ENCODE results near the gene MYH4.

MYH4 gene

DNA sequence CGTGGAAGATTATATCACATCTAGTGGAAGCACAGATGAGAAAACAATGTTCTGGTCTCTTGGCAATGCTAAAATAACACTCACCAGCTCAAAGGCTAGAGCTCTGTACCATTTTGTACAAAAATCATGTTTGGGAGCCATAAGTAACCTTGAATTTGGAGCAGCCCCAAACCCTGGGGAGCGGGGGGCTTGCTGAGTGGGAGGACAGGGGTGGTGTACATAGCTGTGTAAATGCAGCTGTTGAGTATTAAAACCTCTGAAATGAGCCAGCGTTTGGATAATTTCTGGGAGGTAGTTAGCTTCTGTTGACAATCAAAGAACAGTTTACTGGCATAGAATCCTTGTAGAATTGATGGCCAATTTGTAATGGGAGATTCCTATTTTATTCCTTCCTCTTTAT lies 51.9 kb downstream of the MYH4 start:
- Histone ChIP-seq H3K27ac (ENCODE audit: low read depth, low read length) (no peak overlapping the region), H3K4me1 (ENCODE audit: control insufficient read depth, insufficient read depth, low read length) (no peaks in the 10 kb centered on the region), H3K9ac (ENCODE audit: low read length) (no peak overlapping the region), H3K27me3 (ENCODE audit: control insufficient read depth, insufficient read depth, low read length) (no peaks in the 10 kb centered on the region), H3K4me3 (ENCODE audit: low read length) (no peak overlapping the region), H3K36me3 (ENCODE audit: control insufficient read depth, insufficient read depth, low read length) (no peaks in the 10 kb centered on the region)

DNA sequence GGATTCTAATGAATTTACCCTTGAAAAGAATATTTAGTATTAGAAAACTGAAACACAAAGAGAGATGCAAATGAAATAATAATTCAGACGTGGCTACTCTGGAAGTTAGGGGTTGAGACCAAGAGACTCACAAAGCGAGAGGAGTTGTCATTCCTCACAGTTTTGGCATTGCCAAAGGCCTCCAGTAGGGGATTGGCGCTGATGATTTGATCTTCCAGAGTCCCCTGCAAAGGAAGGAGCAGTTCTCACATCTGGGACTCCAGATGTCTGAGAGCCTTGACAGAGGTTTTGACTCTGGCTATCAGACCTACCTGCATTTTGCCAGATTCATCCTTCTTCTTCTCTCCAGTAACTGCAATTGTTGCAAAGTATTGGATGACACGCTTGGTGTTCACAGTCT lies 54.2 kb downstream of the MYH4 start:
- no peaks in the 10 kb centered on the region for H3K27me3 ChIP-seq (ENCODE audit: control insufficient read depth, insufficient read depth, low read length)
- H3K4me3 ChIP-seq (ENCODE audit: low read length), result no peak overlapping the region
- H3K36me3 ChIP-seq (ENCODE audit: control insufficient read depth, insufficient read depth, low read length), result no peaks in the 10 kb centered on the region
- no peak overlapping the region for H3K27ac ChIP-seq (ENCODE audit: low read depth, low read length)
- H3K9ac ChIP-seq (ENCODE audit: low read length), result no peak overlapping the region
- H3K4me1 ChIP-seq (ENCODE audit: control insufficient read depth, insufficient read depth, low read length), result no peaks in the 10 kb centered on the region

DNA sequence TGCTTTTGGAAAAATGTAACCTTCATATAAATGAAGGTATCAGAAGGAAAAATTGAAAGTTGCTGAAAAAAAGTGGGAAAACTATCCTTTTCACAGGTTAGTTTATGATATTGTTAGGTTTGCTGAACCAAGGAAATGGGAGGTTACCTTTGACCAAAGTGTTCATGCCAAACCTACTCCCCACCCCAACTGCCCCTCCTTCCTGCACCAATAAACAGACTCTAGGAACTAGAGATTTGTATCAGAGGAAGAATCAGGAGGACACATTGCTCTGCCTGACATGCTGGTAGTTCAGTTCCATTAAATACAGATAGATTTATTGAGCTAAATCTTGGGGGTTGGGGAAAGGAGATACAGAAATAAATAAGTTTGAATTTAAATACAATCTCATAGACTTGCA lies 65.8 kb downstream of the MYH4 start:
- Histone ChIP-seq H3K4me3 (ENCODE audit: low read length) (no peak overlapping the region), H3K27ac (ENCODE audit: low read depth, low read length) (no peak overlapping the region), H3K9ac (ENCODE audit: low read length) (no peak overlapping the region), H3K4me1 (ENCODE audit: control insufficient read depth, insufficient read depth, low read length) (no peaks in the 10 kb centered on the region), H3K27me3 (ENCODE audit: control insufficient read depth, insufficient read depth, low read length) (no peaks in the 10 kb centered on the region), H3K36me3 (ENCODE audit: control insufficient read depth, insufficient read depth, low read length) (no peaks in the 10 kb centered on the region)

DNA sequence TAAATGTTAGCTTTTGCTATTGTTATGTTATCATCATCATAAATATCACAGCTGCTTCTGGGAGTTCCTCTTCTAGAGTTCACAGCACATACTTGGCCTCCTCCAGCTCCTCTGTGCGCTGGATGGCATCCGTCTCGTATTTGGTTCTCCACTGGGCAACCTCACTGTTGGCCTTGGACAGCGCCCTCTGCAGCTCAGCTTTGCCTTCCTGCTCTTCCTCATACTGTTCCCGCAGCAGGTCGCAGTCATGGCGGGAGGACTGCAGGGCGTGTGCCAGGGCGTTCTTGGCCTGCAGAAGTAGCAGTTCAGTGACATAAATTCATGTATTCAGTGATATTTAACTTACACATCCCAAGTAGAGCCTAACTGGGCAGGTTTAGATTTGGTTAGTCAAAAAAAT lies 71.0 kb downstream of the MYH4 start:
- Histone ChIP-seq H3K4me1 (ENCODE audit: control insufficient read depth, insufficient read depth, low read length) (no peaks in the 10 kb centered on the region), H3K4me3 (ENCODE audit: low read length) (no peak overlapping the region), H3K9ac (ENCODE audit: low read length) (no peak overlapping the region), H3K27me3 (ENCODE audit: control insufficient read depth, insufficient read depth, low read length) (no peaks in the 10 kb centered on the region), H3K36me3 (ENCODE audit: control insufficient read depth, insufficient read depth, low read length) (no peaks in the 10 kb centered on the region), H3K27ac (ENCODE audit: low read depth, low read length) (no peak overlapping the region)

DNA sequence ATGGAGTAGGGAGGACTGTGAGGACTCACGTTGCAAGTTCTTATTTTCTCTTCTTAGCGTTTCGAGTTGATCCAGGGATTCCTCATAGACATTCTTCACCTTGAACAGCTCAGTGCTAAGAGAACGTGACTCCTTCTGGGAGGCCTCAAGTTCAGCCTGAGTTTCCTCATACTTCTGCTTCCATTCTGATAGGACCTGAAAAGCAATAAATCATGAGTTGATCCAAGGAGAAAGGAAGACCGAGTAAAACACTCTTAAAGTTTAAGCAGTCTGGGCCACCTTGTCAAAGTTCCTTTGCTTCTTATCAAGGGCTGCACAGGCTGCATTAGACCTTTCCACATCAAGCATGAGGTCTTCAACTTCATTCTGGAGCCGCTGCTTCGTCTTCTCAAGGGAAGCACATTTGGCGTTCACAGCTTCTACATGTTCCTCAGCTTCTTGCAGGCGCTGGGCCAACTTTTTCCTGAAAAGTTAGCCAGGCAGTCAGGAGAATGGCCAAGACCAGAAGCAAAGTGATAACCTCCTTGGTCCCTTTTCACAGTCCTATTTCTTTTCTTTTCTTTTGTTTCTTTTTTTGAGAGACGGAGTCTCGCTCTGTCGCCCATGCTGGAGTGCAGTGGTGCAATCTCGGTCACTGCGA lies 72.7 kb downstream of the MYH4 start:
- Histone ChIP-seq H3K9ac (ENCODE audit: low read length) (no peak overlapping the region), H3K36me3 (ENCODE audit: control insufficient read depth, insufficient read depth, low read length) (no peaks in the 10 kb centered on the region), H3K27me3 (ENCODE audit: control insufficient read depth, insufficient read depth, low read length) (no peaks in the 10 kb centered on the region), H3K4me1 (ENCODE audit: control insufficient read depth, insufficient read depth, low read length) (no peaks in the 10 kb centered on the region), H3K27ac (ENCODE audit: low read depth, low read length) (no peak overlapping the region), H3K4me3 (ENCODE audit: low read length) (no peak overlapping the region)

DNA sequence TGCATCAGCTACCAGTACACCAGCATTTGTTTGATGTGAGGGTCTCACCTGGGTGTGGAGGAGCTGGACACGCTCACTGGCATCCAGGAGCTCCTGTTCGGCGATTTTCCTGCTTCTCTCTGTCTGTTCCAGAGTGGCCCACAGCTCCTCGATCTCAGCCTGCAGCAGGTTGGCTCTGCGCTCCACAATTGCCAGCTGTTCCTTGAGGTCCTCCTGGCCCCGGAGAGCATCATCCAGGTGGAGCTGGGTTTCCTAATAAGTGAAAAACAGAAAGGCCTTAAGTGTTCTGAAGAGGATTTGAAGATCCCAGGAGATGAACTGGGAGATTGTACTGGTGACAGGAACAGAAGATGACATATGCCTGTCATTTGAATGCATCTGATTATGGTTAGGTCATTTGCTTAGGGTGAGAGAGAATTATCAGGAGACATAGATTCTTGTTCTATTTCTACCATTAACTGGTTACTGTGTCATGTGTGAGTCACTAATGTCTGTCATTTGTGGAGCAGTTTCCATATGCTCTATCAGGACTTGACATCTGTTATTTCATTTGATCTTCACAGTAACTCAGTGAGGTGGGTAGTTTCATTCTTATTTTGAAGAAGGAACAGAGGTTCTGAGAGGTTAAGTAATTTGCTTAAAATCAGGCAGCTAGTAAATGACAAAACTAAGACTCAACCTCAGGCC lies 75.0 kb downstream of the MYH4 start:
- H3K4me3 ChIP-seq (ENCODE audit: low read length), result no peak overlapping the region
- H3K27me3 ChIP-seq (ENCODE audit: control insufficient read depth, insufficient read depth, low read length), result no peaks in the 10 kb centered on the region
- H3K27ac ChIP-seq (ENCODE audit: low read depth, low read length), result no peak overlapping the region
- H3K36me3 ChIP-seq (ENCODE audit: control insufficient read depth, insufficient read depth, low read length), result no peaks in the 10 kb centered on the region
- no peaks in the 10 kb centered on the region for H3K4me1 ChIP-seq (ENCODE audit: control insufficient read depth, insufficient read depth, low read length)
- H3K9ac ChIP-seq (ENCODE audit: low read length), result no peak overlapping the region

All from rectal smooth muscle tissue (tissue), 1 donor.